H54 (cell line): ENCODE measurements around the gene FAM181B.

Source experiments
- DNase-seq: peaks from one replicate; pipeline ENCODE4 v3.0.0; 2011; ENCODE audit warnings: low spot score, mixed read lengths; ENCODE audit not compliant: insufficient read length
- FAIRE-seq: peaks from 3 replicates; lab custom pipeline; 2011; peaks lifted over from hg19 to GRCh38; lab: Jason Lieb, UNC
- POLR2A ChIP-seq: IDR thresholded peaks from 2 replicates; pipeline ENCODE4 v1.6.1; 2011; ENCODE audit warnings: low read depth, mild to moderate bottlenecking, low read length

FAM181B gene, protein sequence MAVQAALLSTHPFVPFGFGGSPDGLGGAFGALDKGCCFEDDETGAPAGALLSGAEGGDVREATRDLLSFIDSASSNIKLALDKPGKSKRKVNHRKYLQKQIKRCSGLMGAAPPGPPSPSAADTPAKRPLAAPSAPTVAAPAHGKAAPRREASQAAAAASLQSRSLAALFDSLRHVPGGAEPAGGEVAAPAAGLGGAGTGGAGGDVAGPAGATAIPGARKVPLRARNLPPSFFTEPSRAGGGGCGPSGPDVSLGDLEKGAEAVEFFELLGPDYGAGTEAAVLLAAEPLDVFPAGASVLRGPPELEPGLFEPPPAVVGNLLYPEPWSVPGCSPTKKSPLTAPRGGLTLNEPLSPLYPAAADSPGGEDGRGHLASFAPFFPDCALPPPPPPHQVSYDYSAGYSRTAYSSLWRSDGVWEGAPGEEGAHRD

DNA sequence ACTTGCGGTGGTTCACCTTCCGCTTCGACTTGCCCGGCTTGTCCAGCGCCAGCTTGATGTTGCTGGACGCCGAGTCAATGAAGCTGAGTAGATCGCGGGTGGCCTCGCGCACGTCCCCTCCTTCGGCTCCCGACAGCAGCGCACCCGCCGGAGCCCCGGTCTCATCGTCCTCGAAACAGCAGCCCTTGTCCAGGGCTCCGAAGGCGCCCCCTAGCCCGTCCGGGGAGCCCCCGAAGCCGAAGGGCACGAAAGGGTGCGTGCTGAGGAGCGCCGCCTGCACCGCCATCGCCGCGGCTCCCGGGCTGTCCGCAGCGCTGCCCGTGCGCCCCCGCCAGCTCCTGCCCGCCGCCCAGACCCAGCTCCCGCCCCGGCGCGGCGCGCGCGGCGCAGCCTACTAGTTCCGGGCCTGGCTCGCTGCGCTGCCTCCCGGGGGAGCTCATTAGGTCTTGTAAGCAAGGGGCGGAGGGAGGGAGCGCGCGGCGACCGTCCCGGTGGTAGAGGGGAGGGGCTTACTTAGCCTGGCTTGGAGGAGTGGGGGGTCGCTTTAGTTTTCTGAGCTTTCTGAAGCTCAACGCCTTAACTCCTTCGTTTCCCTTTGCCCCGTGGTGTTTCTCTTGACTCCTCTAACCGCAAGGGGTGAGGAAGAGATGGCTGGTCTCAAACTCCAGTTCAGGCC is at the start of gene FAM181B:
TSS of gene FAM181B (minus strand) at position 421 of the 676 bp plus-strand sequence. CDS start at position 286, 135 bp downstream.
- TF ChIP-seq POLR2A: no peak
- DNase-seq (no peak), FAIRE-seq (no peak)

DNA sequence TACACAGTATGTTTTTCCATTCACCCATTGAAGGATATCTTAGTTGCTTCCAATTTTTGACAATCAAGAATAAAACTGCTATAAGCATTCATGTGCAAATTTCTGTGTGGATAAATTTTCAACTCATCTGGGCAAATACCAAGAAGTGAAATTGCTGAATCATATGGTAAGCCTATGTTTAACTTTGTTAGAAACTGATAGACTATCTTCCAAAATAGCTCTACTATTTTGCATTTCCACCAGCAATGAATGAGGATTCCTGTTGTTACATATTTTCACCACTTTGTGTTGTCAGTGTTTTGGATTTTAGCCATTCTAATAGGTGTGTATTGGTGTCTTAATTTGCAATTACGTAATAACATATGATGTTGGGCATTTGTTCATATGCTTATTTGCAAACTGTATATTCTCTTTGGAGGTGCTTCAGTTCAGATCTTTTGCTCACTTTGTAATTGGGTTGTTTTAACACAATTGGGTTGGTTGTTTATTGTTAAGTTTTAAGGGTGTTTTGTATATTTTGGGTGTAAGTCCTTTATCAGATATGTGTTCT is 49.2 kb upstream of the FAM181B start:
- DNase-seq: no peak
- TF ChIP-seq POLR2A: no peak
- no peak for FAIRE-seq

DNA sequence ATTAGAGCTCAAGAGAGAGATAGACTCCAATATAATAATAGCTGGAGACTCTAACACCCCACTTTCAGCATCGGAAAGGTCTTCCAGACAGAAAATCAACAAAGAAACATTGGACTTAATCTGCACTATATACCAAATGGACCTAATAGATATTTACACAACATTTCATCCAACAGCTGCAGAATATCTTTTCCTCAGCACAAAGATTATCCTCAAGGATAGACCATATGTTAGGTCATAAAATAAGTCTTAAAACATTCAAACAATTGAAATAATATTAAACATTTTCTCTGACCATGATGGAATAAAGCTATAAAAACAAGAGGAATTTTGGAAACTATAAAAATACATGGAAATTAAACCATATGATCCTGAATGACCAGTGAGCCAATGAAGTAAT is 45.1 kb upstream of the FAM181B start:
- TF ChIP-seq POLR2A: no peak
- FAIRE-seq (no peak), DNase-seq (no peak)

DNA sequence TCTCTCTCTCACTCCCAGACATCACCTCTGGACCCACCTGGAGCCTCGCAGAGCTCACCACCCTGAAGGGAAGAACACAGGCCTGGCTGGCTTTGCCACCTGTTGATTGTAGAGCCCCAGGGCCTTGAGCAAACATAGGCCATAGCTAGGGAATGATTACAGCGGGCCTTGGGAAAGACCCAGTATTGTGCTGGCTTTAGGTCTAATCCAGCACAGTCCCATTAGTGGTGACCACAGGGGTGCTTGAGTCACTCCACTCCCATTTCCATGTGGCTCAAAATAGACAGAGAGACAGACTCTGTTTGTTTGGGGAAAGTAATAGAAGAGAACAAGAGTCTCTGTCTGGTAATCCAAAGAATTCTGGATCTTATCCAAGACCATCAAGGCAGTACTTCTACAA is 42.7 kb upstream of the FAM181B start:
- no peak for FAIRE-seq

GRCh38 chr11:82775736-82776346 is 42.2 kb upstream of the FAM181B start:
- peak; percentile 91 for FAIRE-seq
- TF ChIP-seq POLR2A: no peak
- DNase-seq: peak; percentile 35

More for the DNA sequence above, 42.7 kb upstream of the FAM181B start:
- TF ChIP-seq POLR2A: no peak
- DNase-seq: no peak

DNA sequence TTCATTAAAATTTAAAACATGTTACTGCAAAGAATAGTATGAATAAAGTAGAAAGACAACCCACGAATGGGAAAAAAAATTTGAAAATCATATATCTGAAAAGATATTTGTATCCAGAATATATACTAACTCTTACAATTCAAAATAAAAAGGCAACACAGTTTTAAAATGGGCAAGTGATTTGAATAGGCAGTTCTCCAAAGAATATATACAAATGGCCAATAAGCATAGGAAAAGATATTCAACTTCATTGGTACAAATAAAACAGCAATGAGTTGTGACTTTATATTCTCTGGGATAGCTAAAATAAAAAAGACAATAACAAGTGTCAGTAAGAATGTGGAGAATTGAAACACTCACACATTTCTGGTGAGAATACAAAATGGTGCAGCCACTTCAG is 41.6 kb upstream of the FAM181B start:
- no peak for DNase-seq

DNA sequence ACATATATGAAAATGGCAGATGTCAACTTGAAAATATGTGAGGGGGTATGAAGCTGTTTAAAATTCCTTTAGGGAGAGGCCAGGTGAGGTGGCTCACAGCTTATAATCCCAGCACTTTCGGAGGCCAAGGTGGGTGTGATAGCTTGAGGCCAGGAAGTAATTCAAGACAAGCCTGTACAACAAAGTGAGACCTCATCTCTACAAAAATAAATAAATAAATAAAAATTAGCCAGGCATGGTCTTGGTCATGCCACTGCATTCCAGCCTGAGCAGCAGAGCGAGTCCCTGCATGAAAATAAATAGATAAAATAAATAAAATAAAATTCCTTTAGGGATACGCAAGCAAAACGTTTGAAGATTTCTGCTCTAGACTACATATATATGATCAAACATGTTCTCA is 38.1 kb upstream of the FAM181B start:
- no peak for FAIRE-seq
- no peak for DNase-seq
- TF ChIP-seq POLR2A: no peak

More for the DNA sequence above, 41.6 kb upstream of the FAM181B start:
- no peak for FAIRE-seq
- no peak for TF ChIP-seq POLR2A

DNA sequence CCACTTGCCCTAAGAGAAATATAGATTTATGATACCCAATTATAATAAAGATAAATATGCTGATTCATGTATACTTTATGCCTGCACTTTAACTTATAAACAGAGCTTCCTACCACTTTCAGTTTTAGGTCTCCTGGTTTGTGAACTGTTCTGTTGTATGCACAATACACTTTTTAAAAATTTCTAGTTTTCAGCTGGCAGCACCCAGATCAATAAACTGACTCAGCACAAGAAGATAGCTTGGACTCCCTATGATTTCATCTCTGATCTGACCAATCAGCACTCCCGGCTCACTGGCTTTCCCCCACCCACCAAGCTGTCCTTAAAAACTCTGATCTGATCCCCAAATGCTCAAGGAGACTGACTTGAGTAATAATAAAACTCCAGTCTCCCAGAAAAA is 33.5 kb upstream of the FAM181B start:
- no peak for DNase-seq
- FAIRE-seq: no peak
- TF ChIP-seq POLR2A: no peak

GRCh38 chr11:82765466-82766034 is 31.9 kb upstream of the FAM181B start:
- DNase-seq (no peak), FAIRE-seq (no peak)
- TF ChIP-seq POLR2A: no peak

DNA sequence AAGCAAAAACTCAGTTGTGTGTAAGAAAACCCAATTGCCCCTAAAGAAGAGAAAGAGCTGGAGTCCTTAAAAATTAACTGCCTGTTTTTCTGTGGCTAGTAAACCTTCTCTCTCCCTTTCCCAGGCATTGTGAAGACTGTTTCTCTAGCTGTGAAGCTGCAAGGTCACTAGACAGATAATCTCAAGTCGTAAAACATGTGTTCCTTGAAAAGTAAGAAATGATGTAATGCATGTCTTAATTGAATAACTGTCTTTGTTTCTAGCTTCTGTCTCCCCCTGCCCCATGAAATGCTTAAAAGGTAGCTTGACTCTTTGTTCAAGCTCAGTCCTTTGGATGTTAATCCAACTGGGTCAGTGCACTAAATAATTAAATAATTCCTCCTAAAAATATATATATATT is 29.5 kb upstream of the FAM181B start:
- no peak for FAIRE-seq
- TF ChIP-seq POLR2A: no peak
- DNase-seq: no peak

GRCh38 chr11:82759649-82760048 is 26.0 kb upstream of the FAM181B start:
- FAIRE-seq: no peak
- DNase-seq: no peak
- TF ChIP-seq POLR2A: no peak

GRCh38 chr11:82757660-82758357 is 24.1 kb upstream of the FAM181B start:
- FAIRE-seq (no peak), DNase-seq (no peak)
- no peak for TF ChIP-seq POLR2A

GRCh38 chr11:82756765-82757639 is 23.3 kb upstream of the FAM181B start:
- no peak for DNase-seq
- TF ChIP-seq POLR2A: no peak
- FAIRE-seq: no peak
